IMR-90 (cell line): ENCODE results near the gene SPRR3. TPM values are rescaled to one million over a fixed set of nuclear protein-coding genes. Genes with fewer than 3 reads are reported as not detected.

Source experiments
- ATAC-seq: fragments of 200-7000 bp; cut with Tn5 transposase; 2 replicates; pipeline ENCODE4 v1.9.1; 2020; ENCODE audit warnings: low read depth, mild to moderate bottlenecking, moderate library complexity
- BruUV-seq: library from RNA; stranded (reverse); fragments of 400-500 nt; replicated peaks from 2 replicates; lab custom pipeline; 2021; lab: Mats Ljungman, UMichigan
- CTCF ChIA-PET: fragments of 300-600 bp; formaldehyde crosslinking; extraction: SDS; loops from one replicate; lab custom pipeline; 2021; ENCODE audit warnings: antibody characterized with exemption; lab: Yijun Ruan, JAX
- POLR2A ChIA-PET: fragments of 300-600 bp; sonication (Branson Sonifier 250); formaldehyde crosslinking; loops from one replicate; lab custom pipeline; 2022; ENCODE audit warnings: antibody characterized with exemption; ENCODE audit not compliant: unreplicated experiment; lab: Charles Lee
- DNase-seq: peaks from one replicate; pipeline ENCODE4 v3.0.0; 2013
- H2AFZ ChIP-seq: replicated peaks from 2 replicates; pipeline ENCODE3; 2013; ENCODE audit warnings: low read length, mild to moderate bottlenecking; ENCODE audit not compliant: poor library complexity
- H2AK5ac ChIP-seq: 2 replicates; pipeline ENCODE4 v1.6.1; 2013; ENCODE audit warnings: low read depth, low read length, inconsistent platforms
- H2AK9ac ChIP-seq: replicated peaks from 2 replicates; pipeline ENCODE3; 2013; ENCODE audit warnings: mild to moderate bottlenecking, low read depth, low read length, moderate library complexity; ENCODE audit not compliant: poor library complexity
- H2BK120ac ChIP-seq: 2 replicates; pipeline ENCODE4 v1.6.1; 2013; ENCODE audit warnings: low read depth, low read length, inconsistent platforms
- H2BK15ac ChIP-seq: 3 replicates; pipeline ENCODE4 v1.6.1; 2013; ENCODE audit warnings: low read depth, low read length, inconsistent platforms
- H2BK20ac ChIP-seq: 2 replicates; pipeline ENCODE4 v1.6.1; 2013; ENCODE audit warnings: low read depth, mild to moderate bottlenecking, inconsistent platforms, low read length, moderate library complexity
- H2BK5ac ChIP-seq: 2 replicates; pipeline ENCODE4 v1.6.1; 2013; ENCODE audit warnings: mild to moderate bottlenecking, low read depth, low read length, inconsistent platforms; ENCODE audit not compliant: poor library complexity, severe bottlenecking
- H3K14ac ChIP-seq: replicated peaks from 2 replicates; pipeline ENCODE4 v1.6.1; 2013; ENCODE audit warnings: low read depth, low read length, inconsistent platforms
- H3K18ac ChIP-seq: 2 replicates; pipeline ENCODE4 v1.6.1; 2013; ENCODE audit warnings: low read depth, low read length, control low read depth
- H3K23ac ChIP-seq: 2 replicates; pipeline ENCODE4 v1.6.1; 2013; ENCODE audit warnings: low read depth, low read length, inconsistent platforms
- H3K27ac ChIP-seq: 2 replicates; pipeline ENCODE4 v1.5.1; 2013; ENCODE audit warnings: mild to moderate bottlenecking, control low read depth, low read length; ENCODE audit not compliant: insufficient read depth
- H3K27me3 ChIP-seq: 2 replicates; pipeline ENCODE4 v1.6.1; 2013; ENCODE audit warnings: low read length; ENCODE audit not compliant: control insufficient read depth, insufficient read depth
- H3K36me3 ChIP-seq: 2 replicates; pipeline ENCODE4 v1.6.1; 2013; ENCODE audit warnings: low read length, mixed read lengths; ENCODE audit not compliant: control insufficient read depth, insufficient read depth
- H3K4ac ChIP-seq: 2 replicates; pipeline ENCODE4 v1.6.1; 2013; ENCODE audit warnings: low read depth, low read length, inconsistent platforms
- H3K4me1 ChIP-seq: 2 replicates; pipeline ENCODE4 v1.6.1; 2013; ENCODE audit warnings: low read length, mixed read lengths; ENCODE audit not compliant: control insufficient read depth, insufficient read depth
- H3K4me2 ChIP-seq: 2 replicates; pipeline ENCODE4 v1.6.1; 2013; ENCODE audit warnings: low read depth, mild to moderate bottlenecking, control low read depth, low read length, moderate library complexity
- H3K4me3 ChIP-seq: 2 replicates; pipeline ENCODE4 v1.5.1; 2013; ENCODE audit warnings: low read depth, mild to moderate bottlenecking, control low read depth, low read length, moderate library complexity; ENCODE audit not compliant: insufficient read depth
- H3K56ac ChIP-seq: 2 replicates; pipeline ENCODE4 v1.6.1; 2013; ENCODE audit warnings: low read length, inconsistent platforms; ENCODE audit not compliant: insufficient read depth; ENCODE audit errors: extremely low read depth
- H3K79me1 ChIP-seq, 2 experiments: 2 replicates each; pipeline ENCODE4 v1.6.1; 2013; ENCODE audit warnings: low read length in 2 of 2, inconsistent platforms in 1 of 2, low read depth in 1 of 2
- H3K9ac ChIP-seq: 2 replicates; pipeline ENCODE4 v1.6.1; 2013; ENCODE audit warnings: low read depth, low read length, control low read depth
- H3K9me1 ChIP-seq: 2 replicates; pipeline ENCODE4 v1.6.1; 2013; ENCODE audit warnings: low read length, inconsistent platforms; ENCODE audit not compliant: insufficient read depth
- H3K9me3 ChIP-seq: 2 replicates; pipeline ENCODE4 v1.6.1; 2013; ENCODE audit warnings: low read length; ENCODE audit not compliant: control insufficient read depth, insufficient read depth
- H4K20me1 ChIP-seq: 2 replicates; pipeline ENCODE4 v1.6.1; 2013; ENCODE audit warnings: low read length, inconsistent platforms; ENCODE audit not compliant: insufficient read depth
- H4K5ac ChIP-seq: 2 replicates; pipeline ENCODE4 v1.6.1; 2013; ENCODE audit warnings: mild to moderate bottlenecking, low read depth, low read length, control low read depth
- H4K8ac ChIP-seq, 2 experiments: 2 replicates each; pipeline ENCODE4 v1.6.1; 2013; ENCODE audit warnings: low read depth in 2 of 2, low read length in 2 of 2, control low read depth in 1 of 2, inconsistent platforms in 1 of 2
- H4K91ac ChIP-seq: 2 replicates; pipeline ENCODE4 v1.6.1; 2013; ENCODE audit warnings: low read depth, low read length, inconsistent platforms; ENCODE audit not compliant: insufficient read depth
- CHD1 ChIP-seq: IDR thresholded peaks from 2 replicates; pipeline ENCODE4 v1.6.1; 2012; ENCODE audit warnings: low read depth, low read length, improper control_type of control experiment
- RCOR1 ChIP-seq: IDR thresholded peaks from 2 replicates; pipeline ENCODE4 v1.6.1; 2012; ENCODE audit warnings: mild to moderate bottlenecking, low read length, improper control_type of control experiment; ENCODE audit not compliant: insufficient replicate concordance
- WGBS, 2 experiments: methylation state at CpG; one replicate each; pipeline versions ENCODE4 v1.1.5 to v1.1.7; 2013; ENCODE audit warnings: missing lambda C conversion rate in 2 of 2; ENCODE audit not compliant: insufficient read length in 1 of 2; ENCODE audit errors: extremely low coverage in 2 of 2; 5-methylcytosine and 5-hydroxymethylcytosine counted together
- dilution Hi-C: fragments of 300-500 bp; cut with HindIII; formaldehyde crosslinking; loops from one replicate; pipeline ENCODE4 v1.14.3; 2018; ENCODE audit warnings: low sequenced_read_pairs; ENCODE audit not compliant: unreplicated experiment
- in situ Hi-C: fragments of 300-500 bp; cut with MboI; formaldehyde crosslinking; loops from 3 replicates; pipeline ENCODE4 v1.14.3; 2019; ENCODE audit warnings: low sequenced_read_pairs, inconsistent platforms, mixed read lengths
- intact Hi-C: fragments of 100-400 bp; cut with micrococcal nuclease; formaldehyde crosslinking; loops from 2 replicates; pipeline ENCODE4 v1.10.0; 2022
- polyA plus RNA-seq, 3 experiments: library from polyadenylated mRNA; depleted of rRNA; stranded (reverse); fragments of >200 nt; gene quantifications; 2 replicates each; pipeline ENCODE4 v1.2.3, GENCODE V29; 2012; ENCODE audit warnings: low replicate concordance in 1 of 3
- total RNA-seq: library from RNA; depleted of rRNA; stranded (reverse); fragments of >200 nt; gene quantifications from 2 replicates; pipeline ENCODE4 v1.2.3, GENCODE V29; 2012
- TF ChIP-seq, protein P1 (sequence below): fragments of 150-350 bp; IDR thresholded peaks from 2 replicates; pipeline ENCODE4 v1.6.1; 2017; ENCODE audit warnings: mild to moderate bottlenecking, antibody characterized with exemption, low read length, low read depth

Gene SPRR3
- total and polyA plus RNA-seq, 2 of the 4 experiments (the other 2 are of a cell fraction): not detected

DNA sequence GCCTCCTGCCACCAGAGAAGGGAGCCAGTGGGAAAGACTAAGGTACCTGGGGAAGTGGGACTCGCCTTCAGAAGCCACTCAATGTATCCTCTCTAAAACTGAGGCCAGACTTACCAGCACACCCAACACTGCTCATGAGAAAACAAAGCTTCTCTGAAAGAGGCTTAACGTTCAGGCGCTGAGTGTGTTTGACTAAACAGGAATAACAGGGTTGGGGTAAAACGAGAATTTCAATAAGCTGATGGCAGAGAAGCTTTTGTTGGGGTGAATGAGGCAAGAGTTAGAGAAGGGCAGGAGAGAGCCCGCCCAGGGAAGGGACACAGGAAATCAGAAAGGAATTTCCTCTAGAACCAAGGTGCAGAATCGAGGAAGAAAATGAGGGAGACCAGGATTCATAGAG lies 1.7 kb upstream of the SPRR3 start:
- Histone ChIP-seq H2AK9ac (no peak overlapping the region), H4K5ac (no peak overlapping the region), H3K4ac (no peak overlapping the region), H3K23ac (no peak overlapping the region), H2BK120ac (no peak overlapping the region), H3K4me2 (no peak overlapping the region), H2BK15ac (no peak overlapping the region), H3K9me1 (no peaks in the 10 kb centered on the region), H4K8ac (no peak overlapping the region), H3K27ac (no peak overlapping the region), H3K27me3 (no peaks in the 10 kb centered on the region), H2BK5ac (no peak overlapping the region), H2AK5ac (no peak overlapping the region), H3K18ac (no peak overlapping the region), H3K4me3 (no peak overlapping the region), H4K20me1 (no peaks in the 10 kb centered on the region), H3K36me3 (no peaks in the 10 kb centered on the region), H3K14ac (no peak overlapping the region), H4K91ac (no peak overlapping the region), H3K4me1 (no peaks in the 10 kb centered on the region), H2AFZ (no peak overlapping the region), H3K9me3 (no peaks in the 10 kb centered on the region), H3K56ac (no peak overlapping the region), H2BK20ac (no peak overlapping the region), H3K79me1 (no peaks in the 10 kb centered on the region), H3K9ac (no peak overlapping the region)
- intact Hi-C loops (no loop called here), dilution Hi-C loops (no loop called here), in situ Hi-C loops (no loop called here)
- DNase-seq: no peak
- no peak for ATAC-seq
- ChIA-PET POLR2A (no interaction called here), CTCF (no interaction called here)
- BruUV-seq: no TSS peak
- TF ChIP-seq, protein P1, sequence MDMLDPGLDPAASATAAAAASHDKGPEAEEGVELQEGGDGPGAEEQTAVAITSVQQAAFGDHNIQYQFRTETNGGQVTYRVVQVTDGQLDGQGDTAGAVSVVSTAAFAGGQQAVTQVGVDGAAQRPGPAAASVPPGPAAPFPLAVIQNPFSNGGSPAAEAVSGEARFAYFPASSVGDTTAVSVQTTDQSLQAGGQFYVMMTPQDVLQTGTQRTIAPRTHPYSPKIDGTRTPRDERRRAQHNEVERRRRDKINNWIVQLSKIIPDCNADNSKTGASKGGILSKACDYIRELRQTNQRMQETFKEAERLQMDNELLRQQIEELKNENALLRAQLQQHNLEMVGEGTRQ: no peak
- TF ChIP-seq CHD1: no peak
- no peak for TF ChIP-seq RCOR1
- WGBS, 2 experiments: 30% methylated on average over 2 of the region's 6 CpGs; no CpG with 5 or more reads in 1 of the 2 experiments
